NCI-H1930 (cell line): ENCODE data around the gene ZSCAN9.

Source experiments
- DNase-seq, 2 experiments: peaks; one replicate each; lab custom pipeline; 2025; lab: John Stamatoyannopoulos, UW

Gene ZSCAN9

DNA sequence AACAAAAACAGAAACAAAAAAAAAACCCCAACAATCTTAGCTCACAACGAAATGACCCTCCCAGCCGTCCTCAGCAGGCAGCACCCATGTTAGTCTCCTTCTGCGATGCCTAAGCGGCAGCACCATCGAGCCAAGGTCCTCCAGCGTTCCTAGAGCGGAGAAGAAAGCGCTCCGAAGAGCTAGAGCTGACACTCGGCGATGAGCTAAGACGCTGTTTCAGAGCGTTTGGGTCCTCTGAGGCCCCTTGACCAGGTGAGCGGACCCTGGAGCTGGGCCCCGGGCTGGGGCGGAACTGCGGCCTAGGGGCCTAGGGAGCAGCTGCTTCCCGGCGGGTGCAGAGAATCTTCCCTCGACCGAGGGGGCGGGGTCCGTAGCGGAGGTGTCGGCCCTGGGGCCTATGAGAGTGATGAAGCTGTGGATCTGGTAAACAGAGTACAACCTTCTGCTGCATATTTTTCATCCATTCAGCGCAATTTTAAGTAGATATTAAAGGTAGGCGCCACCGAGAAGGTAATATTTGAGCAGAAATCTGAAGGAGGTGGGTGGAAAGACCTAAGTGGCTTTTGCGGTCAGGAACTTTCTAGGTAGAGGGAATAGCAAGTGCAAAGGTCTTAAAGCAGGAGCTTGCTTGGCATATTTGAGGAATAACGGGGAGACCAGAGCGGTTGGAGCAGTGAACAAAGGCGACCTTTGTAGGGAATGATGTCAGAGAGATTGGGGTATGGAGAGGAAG lies 42.1 kb downstream of the ZSCAN9 start, which contains the start of gene ZSCAN26:
TSS of gene ZSCAN26 (plus strand) at position 182 of the 733 bp plus-strand sequence. CDS start 4,777 bp downstream, outside the sequence.
- peak; percentile 71 to 91 for DNase-seq

DNA sequence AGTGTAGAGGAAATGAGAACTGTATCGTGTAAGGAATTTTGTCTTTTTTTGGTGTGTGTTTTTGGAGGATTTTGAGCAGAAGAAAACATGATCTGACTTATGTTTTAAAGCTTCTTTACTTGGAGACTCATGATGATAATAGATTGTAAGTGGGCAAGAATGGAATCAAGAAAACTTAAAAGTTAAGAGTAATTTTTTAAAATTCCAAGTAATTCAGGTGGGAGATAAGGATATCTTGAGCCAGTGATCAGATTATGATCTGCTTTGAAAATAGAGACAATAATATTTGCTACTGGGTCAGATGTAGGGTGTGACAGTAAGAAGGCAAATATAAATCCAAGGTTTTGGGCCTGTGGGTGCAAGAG lies 42.6 kb downstream of the ZSCAN9 start:
- no peak for DNase-seq

DNA sequence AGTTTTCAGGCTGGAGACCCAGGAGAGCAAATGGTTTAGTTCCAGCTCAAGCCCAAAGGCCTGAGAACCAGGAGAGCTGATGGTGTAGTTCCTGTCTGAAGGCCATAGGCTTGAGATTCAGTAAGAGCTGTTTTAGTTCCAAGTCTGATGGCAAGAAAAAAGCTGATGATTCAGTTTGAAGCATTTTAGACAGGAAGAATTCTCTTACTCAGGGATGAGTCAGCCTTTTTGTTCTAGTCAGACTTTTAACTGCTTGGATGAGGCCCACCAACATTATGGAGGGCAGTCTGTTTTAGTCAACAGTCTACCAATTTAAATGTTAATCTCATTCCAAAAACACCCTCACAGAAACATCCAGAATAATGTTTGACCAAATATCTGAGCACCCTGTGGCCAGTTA lies 44.4 kb downstream of the ZSCAN9 start:
- DNase-seq, result no peak

DNA sequence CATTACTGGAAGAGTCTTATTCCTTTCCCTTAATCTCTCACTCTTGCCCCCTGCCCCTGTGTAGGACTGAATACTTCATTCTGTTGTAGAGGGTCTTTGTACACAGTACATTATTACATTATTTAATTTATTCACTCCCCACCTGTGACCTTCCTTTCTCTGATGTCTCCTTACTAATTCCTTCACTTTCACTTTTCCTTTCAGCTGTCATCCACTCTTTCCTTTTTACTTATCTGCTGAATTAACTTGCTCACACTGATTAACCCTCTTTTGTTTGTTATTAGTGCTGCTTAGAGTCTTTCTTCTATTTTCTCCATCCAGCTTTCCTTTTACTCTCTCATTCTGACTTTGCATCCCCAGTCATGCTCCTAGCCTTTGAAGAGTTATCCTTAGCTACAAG lies 49.8 kb downstream of the ZSCAN9 start:
- DNase-seq, result no peak

DNA sequence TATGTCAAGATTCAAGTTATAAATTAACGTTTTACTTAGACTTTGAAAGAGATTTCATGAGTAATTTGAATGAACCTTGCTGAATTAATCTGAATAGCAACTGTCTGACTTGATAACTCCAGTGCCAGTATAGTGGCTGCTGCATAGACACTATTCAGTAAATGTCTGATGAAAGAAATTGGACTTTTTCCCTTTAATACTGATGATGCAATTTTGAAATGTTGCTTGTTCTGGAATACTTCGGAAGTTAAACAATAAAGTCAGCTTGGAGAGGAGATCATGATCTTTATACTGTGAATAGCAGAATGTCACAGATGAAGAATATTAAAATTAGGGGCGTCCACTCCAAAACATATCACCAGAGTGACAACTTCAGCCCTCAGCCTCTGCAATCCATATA lies 52.7 kb downstream of the ZSCAN9 start:
- DNase-seq, result no peak

DNA sequence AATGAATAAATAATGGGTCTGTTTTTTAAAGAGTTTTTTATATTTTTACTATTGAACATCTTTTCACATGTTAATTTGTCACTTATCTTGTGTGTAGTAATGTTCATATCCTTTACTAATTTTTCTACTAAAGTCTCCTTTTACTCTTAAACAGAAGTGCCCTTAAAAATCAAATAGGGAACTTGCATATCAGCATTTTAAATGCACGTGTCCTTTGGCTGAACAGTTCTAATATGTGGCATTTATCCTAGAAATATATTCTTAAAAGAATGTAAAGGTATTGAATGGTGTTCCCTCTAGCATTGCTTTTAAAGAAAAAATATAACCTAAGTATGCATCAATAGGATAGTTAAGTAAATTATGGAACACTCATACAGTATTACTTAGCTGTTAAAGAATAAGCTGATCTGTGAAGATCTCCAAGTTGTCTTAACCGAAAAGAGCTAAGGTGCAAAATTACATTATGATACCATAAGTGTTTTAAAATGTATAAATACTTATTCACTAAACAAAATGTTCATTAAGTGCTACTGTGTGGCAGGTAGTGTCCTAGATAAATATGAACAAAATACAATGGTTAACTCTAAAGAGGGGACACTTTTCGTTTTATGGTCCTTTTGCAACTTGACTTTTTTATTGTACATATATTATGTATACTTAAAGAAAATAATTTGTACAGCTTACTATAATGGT lies 55.7 kb downstream of the ZSCAN9 start:
- no peak for DNase-seq

DNA sequence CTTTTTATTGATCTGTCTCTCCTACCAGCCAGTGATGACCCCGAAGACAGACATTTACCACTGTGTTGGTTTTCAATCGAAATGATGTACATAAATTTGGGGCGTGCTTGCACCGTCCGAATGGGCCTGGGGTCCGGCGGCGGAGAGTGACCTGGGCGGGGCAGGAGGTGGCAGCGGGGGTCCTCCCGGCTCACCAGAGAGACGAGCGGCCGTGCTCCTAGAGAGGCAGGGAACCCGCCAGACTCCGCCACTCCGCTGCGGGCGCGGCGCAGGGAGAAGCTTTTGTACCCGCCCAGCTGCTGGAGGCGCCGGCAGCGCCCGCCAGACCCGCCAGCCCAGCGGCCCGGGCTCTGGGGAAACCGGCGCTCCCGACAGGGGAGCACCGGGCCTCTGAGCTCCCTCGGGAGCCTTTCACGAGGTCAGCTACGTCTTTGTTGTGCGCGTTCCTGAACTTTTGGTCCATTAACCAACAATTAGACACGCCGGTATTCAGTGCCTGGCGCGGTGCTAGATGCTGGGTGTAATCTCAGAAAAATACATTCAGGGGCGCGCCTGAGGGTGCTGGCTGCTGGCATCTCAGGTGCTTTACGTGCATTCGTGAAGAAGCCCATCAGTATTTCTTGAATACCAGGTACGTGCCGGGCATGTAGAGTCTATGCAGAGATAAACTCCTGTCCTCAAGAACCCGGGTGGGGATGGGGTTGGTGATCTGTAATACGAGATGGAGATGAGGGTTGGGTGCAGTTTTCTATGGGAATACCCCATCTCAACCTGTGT lies 56.4 kb downstream of the ZSCAN9 start, which contains the start of gene PGBD1:
TSS of gene PGBD1 (plus strand) at position 285 of the 777 bp plus-strand sequence. CDS start 2,242 bp downstream, outside the sequence.
- DNase-seq, result peak; percentile 76 to 84

DNA sequence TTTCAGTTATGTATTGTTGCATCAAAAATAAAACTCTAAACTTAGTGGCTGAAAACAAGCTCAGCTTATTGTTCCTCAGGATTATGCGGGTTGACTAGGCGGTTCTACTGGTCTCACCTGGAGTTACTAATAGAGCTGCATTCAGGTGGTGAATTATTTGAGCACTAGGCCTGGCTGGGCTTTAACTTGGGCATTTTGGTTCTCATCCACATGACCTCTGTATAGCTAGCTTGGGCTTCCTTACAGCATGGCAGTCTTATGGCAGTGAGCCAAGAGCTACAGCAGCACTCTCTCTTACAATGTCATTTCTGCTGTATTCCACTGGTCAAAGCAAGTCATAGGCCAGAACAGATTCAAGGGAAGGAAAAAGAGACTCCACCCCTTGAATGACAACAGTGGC lies 57.9 kb downstream of the ZSCAN9 start:
- no peak for DNase-seq
